NCI-H82 treated with DMSO at 0.1 percent for 48 hours (cell line): Measurements from ENCODE around the gene LMX1B.

Experiments used
- DNase-seq: peaks from one replicate; lab custom pipeline; 2025; ENCODE audit not compliant: unreplicated experiment; lab: John Stamatoyannopoulos, UW

The LMX1B gene

DNA sequence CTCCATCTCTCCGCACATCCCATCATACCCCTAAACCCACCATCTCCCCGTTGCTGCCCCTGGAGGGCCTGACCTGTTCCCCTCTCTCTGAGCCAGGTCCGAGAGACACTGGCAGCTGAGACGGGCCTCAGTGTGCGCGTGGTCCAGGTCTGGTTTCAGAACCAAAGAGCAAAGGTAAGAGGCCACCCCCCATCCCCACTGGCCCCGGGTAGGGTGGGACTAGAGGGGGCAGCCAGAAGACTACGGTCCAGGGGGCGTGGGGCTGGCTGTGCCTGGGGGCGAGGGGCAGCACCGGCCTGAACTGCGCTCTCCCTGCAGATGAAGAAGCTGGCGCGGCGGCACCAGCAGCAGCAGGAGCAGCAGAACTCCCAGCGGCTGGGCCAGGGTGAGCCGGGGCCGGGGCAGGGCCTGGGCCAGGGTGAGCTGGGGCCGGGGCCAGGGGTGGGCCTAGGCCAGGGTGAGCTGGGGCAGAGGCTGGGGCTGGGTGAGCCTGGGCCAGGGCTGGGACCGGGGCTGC is 79.8 kb downstream of the LMX1B start:
- DNase-seq = no peak

DNA sequence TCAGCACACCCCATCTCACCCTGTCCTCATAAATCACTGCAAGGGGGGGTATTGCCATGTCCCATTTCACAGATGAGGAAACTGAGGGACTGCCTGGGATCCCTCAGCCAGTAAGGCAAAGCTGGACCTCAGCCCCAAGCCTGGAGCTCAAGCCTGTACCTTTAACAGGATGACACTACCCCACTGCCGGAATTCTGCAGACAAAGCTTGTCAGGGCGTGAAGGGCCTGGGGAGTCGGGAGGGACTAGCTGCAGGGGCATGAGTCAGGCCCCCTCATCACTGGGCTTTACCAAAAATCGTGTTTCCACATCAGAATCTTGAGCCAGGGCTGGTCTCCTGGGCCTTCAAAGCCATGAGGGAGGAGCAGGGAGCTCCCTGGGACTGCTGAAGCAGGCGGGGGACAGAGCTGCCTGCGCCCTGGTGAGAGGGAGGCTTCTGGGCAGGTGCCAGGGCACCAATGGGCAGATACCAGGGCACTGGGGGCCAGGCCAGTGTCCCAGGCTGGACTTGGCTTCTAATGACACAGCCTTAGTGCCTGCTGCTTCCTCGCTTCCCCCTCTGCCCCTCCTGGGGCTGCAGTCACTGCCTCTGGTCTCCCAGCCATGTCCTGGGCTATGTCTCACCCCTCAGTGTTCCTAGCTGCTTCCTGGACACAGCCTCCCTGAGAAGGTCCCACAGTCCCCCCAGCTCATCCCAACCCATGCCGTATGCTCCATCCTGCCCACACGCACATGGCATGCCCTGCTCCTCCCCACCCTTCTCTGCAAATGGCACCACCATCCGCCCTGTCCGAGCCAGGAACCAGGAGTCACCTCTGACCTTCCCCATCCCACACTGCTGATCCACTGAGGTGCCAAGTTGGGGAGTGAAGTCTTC is 80.7 kb downstream of the LMX1B start:
- DNase-seq = no peak

GRCh38 chr9:126695186-126695585 is 81.5 kb downstream of the LMX1B start:
- no peak for DNase-seq

GRCh38 chr9:126695701-126696400 is 82.1 kb downstream of the LMX1B start:
- DNase-seq = no peak

- no peak for DNase-seq
Measured at GRCh38 chr9:126696401-126697145, 82.8 kb downstream of the LMX1B start.

DNA sequence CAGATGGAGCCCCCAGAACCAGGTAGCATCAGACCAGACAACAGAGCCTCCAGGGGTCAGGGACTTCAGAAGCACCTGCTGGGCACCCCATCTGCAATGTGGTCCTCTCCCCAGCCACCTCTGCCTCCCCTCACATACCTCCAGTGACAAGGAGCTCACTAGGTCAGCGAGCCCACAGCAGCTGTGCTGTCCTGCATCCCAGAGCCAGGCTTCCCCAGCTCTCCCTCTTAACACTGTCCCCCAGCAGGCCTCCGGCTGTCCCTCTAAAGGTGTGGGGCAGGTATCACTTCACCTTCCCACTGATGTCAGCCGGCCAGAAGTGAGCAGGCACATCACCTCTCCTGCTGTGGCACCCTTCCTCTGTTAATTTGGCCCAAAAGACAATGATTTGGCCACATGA is 83.6 kb downstream of the LMX1B start:
- DNase-seq = no peak

GRCh38 chr9:126698251-126698650 is 84.5 kb downstream of the LMX1B start:
- DNase-seq = no peak

GRCh38 chr9:126698756-126699155 is 85.0 kb downstream of the LMX1B start:
- DNase-seq = no peak

DNA sequence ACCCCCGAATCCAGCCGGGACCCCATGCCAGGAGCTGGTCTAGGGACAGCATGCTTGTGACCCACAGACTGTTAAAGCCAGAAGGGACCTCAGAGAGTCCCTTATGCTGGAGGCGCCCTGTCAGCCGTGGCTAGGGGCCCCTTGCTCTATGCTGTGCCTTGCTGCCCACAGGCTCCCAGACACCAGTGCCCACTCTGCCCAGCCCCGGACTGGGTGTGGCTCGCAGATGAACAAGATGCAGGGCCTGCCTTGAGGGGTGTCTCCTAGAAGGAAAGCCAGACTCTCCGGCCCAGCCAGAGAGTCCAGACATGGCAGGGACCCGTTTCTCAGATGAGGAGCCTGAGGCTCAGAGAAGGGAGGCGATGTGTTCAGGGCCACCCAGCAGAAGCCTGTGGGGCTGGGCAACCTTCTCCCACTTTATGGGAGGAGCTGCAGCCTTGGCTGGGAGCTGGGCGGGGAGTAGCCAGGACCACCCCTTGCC is 85.7 kb downstream of the LMX1B start:
- no peak for DNase-seq

GRCh38 chr9:126700296-126700695 is 86.6 kb downstream of the LMX1B start:
- DNase-seq = no peak

GRCh38 chr9:126700903-126701812 is 87.4 kb downstream of the LMX1B start:
- no peak for DNase-seq

DNA sequence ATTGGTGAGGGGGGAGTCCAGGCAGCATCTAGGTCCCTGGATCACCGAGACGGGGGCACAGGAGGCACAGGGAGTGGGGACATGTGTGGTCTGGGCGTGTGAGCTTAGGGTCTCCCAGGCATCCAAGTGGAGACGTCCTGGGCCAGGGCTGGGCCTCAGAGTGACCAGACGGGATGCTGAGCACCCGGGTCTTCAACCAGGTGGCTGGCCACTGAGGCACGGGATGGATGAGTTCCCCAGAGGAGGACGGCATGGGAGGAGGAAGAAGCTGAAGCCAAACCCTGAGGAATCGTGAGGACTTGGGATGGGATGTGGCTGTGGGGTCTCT is 88.0 kb downstream of the LMX1B start:
- DNase-seq = no peak

DNA sequence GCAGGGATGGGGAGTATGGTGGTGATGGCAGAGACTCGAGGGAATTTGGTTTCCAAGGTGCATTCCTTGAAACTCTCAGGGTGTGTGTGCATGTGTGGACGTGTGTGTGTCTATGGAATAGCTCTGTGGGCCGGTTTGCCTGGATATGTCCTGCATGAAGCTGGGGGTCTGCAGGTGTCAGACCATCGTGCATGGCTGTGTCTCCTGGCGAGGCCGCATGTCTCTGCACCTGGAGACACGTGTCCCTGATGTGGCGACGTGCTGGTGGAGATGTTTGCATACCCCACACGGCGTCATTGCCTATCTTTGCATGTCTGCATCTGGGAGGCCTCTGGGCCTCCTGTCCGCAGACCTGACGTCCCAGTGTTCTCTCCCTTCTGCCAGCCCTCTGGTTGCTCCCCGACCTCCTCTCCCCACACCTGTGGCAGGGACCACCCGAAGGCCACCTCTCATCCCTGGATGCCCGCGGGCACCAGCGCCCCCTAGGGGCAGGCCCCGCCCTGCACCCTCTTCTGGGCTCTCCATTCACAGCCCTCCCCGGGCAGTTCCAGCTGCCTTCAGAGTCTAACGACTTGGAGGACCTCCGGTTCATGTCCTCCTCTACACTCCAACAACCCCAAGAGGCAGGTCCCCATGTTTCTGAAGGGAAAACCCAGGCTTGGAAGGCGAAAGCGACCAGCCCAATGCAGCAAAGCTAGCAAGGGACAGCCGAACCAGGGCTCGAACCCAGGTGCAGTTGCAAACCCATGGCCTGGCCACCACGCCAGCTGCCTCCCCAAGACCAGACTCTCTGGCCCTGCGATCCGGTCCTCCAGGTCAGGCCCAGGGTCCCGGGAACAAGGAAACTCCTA is 88.6 kb downstream of the LMX1B start:
- DNase-seq = no peak

DNA sequence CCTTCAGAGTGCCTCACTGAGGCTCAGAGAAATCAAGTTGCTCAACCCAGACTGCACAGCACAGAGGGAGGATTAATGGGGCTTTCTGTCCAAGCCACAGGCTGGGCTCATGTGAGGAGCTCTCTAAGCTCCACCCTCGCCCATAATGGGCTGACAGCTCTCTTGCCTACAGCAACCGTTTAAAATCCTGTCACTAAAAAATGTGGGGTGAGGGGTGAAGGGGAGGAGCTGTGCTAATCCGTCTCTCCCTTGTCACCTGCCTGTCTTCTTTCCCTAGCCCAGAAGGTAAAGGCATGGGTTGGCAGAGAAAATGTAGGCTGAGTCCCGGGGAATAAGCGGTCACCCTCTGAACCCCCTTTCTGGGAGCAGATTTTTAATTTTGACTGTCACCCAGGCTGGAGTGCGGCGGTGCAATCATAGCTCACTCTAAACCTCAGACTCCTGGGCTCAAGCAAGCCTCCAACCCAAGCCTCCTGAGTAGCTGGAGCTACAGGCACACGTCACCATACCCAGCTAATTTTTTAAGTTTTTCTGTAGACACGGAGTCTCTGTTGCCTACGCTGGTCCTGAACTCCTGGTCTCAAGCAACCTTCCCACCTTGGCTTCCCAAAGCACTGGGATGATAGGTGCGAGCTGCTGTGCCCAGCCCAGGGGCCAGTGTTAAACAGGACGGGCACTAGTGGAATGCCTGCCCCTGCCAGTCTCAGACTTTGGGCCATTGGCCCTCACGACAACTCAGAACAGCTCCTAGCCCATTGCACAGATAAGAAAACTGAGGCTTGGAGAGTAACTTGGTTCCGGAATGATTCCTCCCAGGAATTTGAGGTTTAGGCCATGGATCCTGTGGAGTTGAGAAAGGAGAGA is 89.5 kb downstream of the LMX1B start:
- DNase-seq = peak; percentile 25

DNA sequence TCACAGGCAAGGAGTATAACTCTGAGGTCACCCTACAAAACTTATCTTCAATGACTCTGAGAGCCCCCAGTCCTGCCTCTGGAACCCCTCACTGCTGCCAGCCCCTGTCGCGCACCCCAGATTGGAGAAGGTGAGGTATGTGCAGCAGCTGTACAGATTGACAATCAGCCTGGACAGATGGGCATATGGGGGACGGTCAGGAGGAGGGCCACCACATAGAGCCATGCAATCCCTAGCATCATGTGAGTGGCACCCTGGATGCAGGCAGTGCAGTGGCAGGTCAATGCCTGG is 90.1 kb downstream of the LMX1B start:
- no peak for DNase-seq

DNA sequence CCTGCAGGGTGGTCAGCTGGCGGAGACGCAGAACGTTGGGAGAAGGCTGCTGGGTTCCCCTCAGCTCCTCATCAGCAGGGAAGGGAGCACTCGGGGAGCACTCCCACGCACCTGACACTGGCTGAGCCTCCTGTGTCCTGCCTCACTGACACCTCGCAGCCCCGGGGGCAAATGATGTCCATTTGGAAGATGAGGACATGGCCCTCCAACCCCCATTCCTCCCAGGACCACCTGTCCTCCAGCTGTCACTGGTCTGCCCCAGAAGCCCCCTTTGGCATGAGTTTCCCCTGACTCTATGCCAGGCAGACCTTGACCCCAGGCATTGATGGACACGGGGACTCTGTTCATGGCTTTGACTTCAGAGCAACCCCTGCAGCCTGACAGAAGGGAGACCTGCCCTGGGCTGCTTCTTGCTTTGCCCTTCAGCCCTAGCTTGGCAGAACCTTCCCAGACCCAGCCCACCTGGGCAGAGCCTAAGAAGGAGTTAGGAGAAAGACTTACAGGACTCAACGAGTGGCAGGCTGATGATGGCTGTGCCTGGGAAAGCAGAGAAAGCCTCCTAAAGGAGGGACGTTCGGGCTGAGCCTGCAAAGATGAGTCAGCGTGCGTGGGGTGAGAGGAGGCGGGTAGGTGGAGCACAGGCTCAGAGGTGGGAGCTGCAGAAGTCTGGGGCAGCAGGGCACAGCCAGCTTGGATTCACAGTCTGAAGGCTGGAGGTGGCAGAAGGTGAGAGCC is 90.6 kb downstream of the LMX1B start:
- no peak for DNase-seq

DNA sequence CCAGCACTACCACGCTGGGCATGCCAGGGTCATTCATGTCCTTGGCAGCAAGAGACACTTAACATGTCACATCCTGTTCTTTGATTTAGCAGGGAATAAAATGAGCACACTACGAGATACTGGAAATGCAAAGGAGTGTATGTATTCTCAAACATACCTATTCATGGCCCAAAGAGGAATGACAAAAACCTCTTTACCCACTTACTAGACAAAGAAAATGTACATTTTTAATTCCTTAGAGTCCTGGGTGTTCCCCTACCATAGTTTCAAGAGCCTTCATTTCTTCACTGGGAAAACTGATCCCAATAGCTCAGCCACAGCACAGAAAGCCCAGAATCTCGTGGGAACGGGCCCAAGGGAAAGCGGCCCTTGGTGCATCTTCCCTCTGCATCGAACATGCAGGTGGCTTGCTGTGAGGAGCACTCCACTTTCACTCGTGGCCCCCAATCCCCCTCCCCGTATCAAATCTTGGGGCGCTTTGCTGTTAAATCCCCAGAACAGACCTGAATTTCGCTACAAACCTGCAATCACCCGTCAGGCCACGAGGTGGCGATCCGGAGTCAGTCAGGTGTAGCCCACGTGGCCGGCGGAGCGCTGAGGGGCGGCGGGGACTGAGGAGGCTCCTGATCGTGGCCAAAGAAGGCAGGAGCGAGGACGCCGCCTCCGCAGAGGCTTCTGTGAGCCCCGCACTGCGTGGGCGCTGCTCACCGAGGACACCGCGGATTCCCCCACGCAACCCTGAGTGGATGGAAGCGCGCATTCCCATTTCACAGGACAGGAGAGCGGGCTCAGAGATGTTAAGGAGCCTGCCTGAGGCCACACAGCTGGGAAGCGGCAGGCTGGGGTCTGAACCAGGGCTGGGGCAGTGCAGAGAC is 91.4 kb downstream of the LMX1B start:
- DNase-seq = peak; percentile 35
